HG03442 (cell line): ENCODE results near the gene TMEM178B.

ENCODE experiments used
- ATAC-seq: cut with Tn5 transposase; IDR thresholded peaks from one replicate; pipeline ENCODE4 v1.9.1; 2021; ENCODE audit warnings: mild to moderate bottlenecking, moderate library complexity; ENCODE audit not compliant: unreplicated experiment

The TMEM178B gene

GRCh38 chr7:141456298-141456697 lies 382.4 kb downstream of the TMEM178B start:
- no peak for ATAC-seq

- ATAC-seq, result no peak
Measured at GRCh38 chr7:141456711-141457110, 382.8 kb downstream of the TMEM178B start.

- no peak for ATAC-seq
Measured at GRCh38 chr7:141460781-141461715, 387.2 kb downstream of the TMEM178B start.

- ATAC-seq, result no peak
Measured at GRCh38 chr7:141461924-141462323, 388.1 kb downstream of the TMEM178B start.

GRCh38 chr7:141462958-141463357 lies 389.1 kb downstream of the TMEM178B start:
- ATAC-seq, result no peak

- no peak for ATAC-seq
Measured at GRCh38 chr7:141463986-141464385, 390.1 kb downstream of the TMEM178B start.

GRCh38 chr7:141464551-141464950 lies 390.7 kb downstream of the TMEM178B start:
- ATAC-seq, result no peak

GRCh38 chr7:141466151-141466904 lies 392.5 kb downstream of the TMEM178B start:
- no peak for ATAC-seq

- ATAC-seq, result no peak
Measured at GRCh38 chr7:141468341-141468740, 394.5 kb downstream of the TMEM178B start.

GRCh38 chr7:141475679-141476078 lies 401.8 kb downstream of the TMEM178B start:
- no peak for ATAC-seq

- ATAC-seq, result no peak
Measured at GRCh38 chr7:141477865-141478264, 404.0 kb downstream of the TMEM178B start.

GRCh38 chr7:141478845-141479244 lies 405.0 kb downstream of the TMEM178B start:
- no peak for ATAC-seq

GRCh38 chr7:141480953-141481352 lies 407.1 kb downstream of the TMEM178B start:
- ATAC-seq, result no peak

- no peak for ATAC-seq
Measured at GRCh38 chr7:141481971-141482370, 408.1 kb downstream of the TMEM178B start.

GRCh38 chr7:141483044-141483443 lies 409.2 kb downstream of the TMEM178B start:
- peak; percentile 66 for ATAC-seq

GRCh38 chr7:141484907-141485306 lies 411.0 kb downstream of the TMEM178B start:
- no peak for ATAC-seq

- no peak for ATAC-seq
Measured at GRCh38 chr7:141486959-141487358, 413.1 kb downstream of the TMEM178B start.

GRCh38 chr7:141490474-141490873 lies 416.6 kb downstream of the TMEM178B start:
- ATAC-seq, result no peak

GRCh38 chr7:141495057-141495456 lies 421.2 kb downstream of the TMEM178B start:
- no peak for ATAC-seq

GRCh38 chr7:141497391-141497790 lies 423.5 kb downstream of the TMEM178B start:
- no peak for ATAC-seq

GRCh38 chr7:141500608-141501007 lies 426.7 kb downstream of the TMEM178B start:
- ATAC-seq, result no peak

- no peak for ATAC-seq
Measured at GRCh38 chr7:141501451-141501850, 427.6 kb downstream of the TMEM178B start.
